K562 (cell line): ENCODE measurements around the gene KRTAP2-2. TPM values are rescaled to one million over a fixed set of nuclear protein-coding genes. Genes with fewer than 3 reads are reported as not detected.

Experiments
- BMI1 ChIP-seq: fragments of 150-350 bp; IDR thresholded peaks from 2 replicates; pipeline ENCODE4 v1.6.1; 2014; ENCODE audit warnings: low read length
- ETV1 ChIP-seq: fragments of 450-650 bp; conservative IDR thresholded peaks from 2 replicates; pipeline ENCODE4 v1.6.1; 2016; ENCODE audit warnings: missing genetic modification characterization, control low read depth, low read depth, missing compliant biosample characterization
- NUFIP1 ChIP-seq: fragments of 450-650 bp; IDR thresholded peaks from 2 replicates; pipeline ENCODE4 v1.6.1; 2018; ENCODE audit not compliant: partially characterized antibody
- ZNF212 ChIP-seq: fragments of 450-650 bp; formaldehyde crosslinking; IDR thresholded peaks from 2 replicates; pipeline ENCODE4 v1.4.0; 2020; ENCODE audit warnings: mild to moderate bottlenecking
- polyA plus RNA-seq, 8 experiments: library from polyadenylated mRNA; depleted of rRNA in 4 of 8; stranded (reverse) in 5 of 8; unstranded in 3 of 8; fragments of >200 nt; fragmentation: Nextera tagmentation in 2 of 8; fragmentation: Illumina TruSeq in 1 of 8; extraction: Ambion mirVana in 2 of 8; extraction: Trizol in 1 of 8; gene quantifications; 2 replicates each; pipeline versions ENCODE4 v1.2.1 to v1.2.3, GENCODE V29; 2011 to 2014; ENCODE audit warnings: inconsistent platforms in 1 of 8, missing spikeins in 1 of 8
- total RNA-seq, 7 experiments: library from RNA; depleted of rRNA in 6 of 7; stranded (reverse); fragments of >200 nt in 6 of 7; fragmentation: Illumina TruSeq in 2 of 7; extraction: Trizol in 2 of 7; gene quantifications; 2 replicates each; pipeline versions ENCODE4 v1.2.1 to v1.2.3, GENCODE V29; 2011 to 2021; ENCODE audit warnings: low replicate concordance in 1 of 7
- TF ChIP-seq, protein P1 (sequence below): fragments of 250-450 bp; sonication (Bioruptor Pico); IDR thresholded peaks from 2 replicates; pipeline ENCODE4 v1.5.0; 2021; ENCODE audit warnings: mild to moderate bottlenecking, moderate library complexity
- TF ChIP-seq, protein P2 (sequence below): IDR thresholded peaks from 3 replicates; pipeline ENCODE4 v1.6.1; 2011; ENCODE audit warnings: borderline replicate concordance, mild to moderate bottlenecking; ENCODE audit not compliant: insufficient read length, insufficient read depth

Gene KRTAP2-2
- total and polyA plus RNA-seq, 9 of the 15 experiments (the other 6 are each of a cell fraction or from before 2014, with no cell fraction given), result not detected

DNA sequence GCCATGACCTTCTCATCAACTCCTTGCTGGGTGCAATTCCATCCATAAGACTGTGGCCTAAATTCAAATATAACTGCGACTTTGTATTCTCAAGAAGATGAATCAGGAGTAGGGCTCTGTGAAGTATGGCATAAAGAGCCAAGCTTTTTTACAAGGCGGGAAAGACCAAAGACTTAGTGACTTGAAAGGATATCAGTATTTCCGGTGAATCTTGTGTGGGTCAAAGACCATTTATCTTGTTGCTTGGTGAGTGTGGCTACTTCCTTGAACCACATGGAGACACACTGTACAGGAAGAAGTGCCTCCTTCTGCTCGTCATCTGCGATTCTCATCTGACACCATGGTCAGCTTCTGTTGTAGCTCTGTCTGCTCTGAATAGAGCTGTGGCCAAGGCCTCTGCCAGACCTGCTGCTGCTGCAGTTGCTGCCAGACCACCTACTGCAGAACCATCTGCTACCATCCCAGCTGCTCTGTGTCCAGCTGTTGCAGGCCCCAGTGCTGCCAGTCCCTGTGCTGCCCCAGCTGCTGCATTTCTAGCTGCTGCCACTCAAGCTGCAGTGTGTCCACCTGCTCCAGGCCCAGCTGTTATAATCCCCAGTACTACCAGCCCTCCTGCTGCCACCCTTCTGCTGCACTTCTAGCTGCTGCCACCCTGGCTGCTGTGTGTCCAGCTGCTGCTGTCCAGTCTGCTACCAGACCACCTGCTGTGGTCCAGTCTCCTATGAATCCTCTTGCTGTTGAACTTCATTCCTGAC is 16.8 kb upstream of the KRTAP2-2 start (continued):
- TF ChIP-seq, protein P1, sequence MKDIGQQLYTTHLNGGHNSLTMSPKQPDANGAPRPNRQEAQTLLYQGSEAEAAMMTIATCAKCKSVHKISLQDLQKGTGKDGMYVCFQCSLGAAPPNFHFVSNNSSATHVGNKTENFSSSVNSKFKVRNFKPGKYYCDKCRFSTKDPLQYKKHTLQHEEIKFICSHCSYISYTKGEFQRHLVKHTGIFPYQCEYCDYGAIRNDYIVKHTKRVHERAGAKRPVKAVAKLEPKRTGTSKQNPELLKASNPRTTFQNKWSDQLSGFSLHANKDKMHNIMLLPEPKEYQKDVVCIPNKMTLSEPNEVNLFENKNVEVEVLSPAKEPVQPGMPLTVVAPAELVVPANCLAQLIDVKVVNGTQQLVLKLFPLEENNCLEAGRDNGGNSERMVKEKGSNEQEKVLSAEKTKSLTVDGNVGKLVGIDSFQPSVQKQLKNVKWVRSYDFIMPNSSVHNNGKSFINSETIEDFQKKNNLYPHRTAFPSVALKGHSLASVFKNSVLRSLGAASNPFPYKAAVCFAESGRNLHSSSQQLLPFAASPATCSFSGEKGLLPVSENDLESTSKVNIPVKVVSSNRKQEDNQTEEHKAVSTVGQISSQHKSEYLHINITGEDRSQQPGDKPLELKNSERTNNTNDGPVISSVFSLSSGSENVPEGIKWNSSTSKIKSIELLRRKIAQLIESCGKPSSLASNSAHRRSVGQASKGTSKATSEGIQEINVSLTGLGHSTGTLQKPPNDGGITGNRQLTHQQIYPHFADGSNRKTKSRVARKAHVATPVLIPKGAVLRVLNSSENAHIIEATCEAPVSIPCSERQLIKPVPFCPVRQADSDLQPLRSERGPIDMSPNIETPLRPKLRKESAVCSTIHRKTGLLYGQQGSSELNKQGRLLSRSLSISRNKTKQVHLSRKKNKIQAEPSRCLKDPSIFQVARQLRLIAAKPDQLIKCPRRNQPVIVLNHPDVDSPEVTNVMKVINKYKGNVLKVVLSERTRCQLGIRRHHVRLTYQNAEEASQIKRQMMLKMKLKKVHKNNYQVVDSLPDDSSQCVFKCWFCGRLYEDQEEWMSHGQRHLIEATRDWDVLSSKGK (CRISPR knock-in tag), result no peak
- TF ChIP-seq, protein P2, sequence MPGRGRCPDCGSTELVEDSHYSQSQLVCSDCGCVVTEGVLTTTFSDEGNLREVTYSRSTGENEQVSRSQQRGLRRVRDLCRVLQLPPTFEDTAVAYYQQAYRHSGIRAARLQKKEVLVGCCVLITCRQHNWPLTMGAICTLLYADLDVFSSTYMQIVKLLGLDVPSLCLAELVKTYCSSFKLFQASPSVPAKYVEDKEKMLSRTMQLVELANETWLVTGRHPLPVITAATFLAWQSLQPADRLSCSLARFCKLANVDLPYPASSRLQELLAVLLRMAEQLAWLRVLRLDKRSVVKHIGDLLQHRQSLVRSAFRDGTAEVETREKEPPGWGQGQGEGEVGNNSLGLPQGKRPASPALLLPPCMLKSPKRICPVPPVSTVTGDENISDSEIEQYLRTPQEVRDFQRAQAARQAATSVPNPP, result no peak
- TF ChIP-seq ZNF212 (CRISPR knock-in tag) (no peak), ETV1 (tag) (peak; percentile 40; the same call in 1 of the 2 replicates), NUFIP1 (no peak), BMI1 (no peak)
